ENCODE results near the gene ARHGAP23.
"Not testable (repeated sequence)": the region's sequence is repeated elsewhere in the genome, so short reads cannot be mapped to it uniquely, and the experiment has no call there.

The ARHGAP23 gene

GRCh38 chr17:38421171-38421841 lies 7.0 kb upstream of the ARHGAP23 start:
- DNase-seq, result no peak

GRCh38 chr17:38421871-38422827 lies 6.1 kb upstream of the ARHGAP23 start:
- no peak for DNase-seq

GRCh38 chr17:38424297-38424972 lies 3.8 kb upstream of the ARHGAP23 start:
- DNase-seq, result no peak

- DNase-seq, result no peak
Observed at GRCh38 chr17:38425031-38425430, 3.2 kb upstream of the ARHGAP23 start.

- DNase-seq, result no peak
Observed at GRCh38 chr17:38425744-38426143, 2.5 kb upstream of the ARHGAP23 start.

GRCh38 chr17:38426441-38426840 lies 1.8 kb upstream of the ARHGAP23 start:
- no peak for DNase-seq

- DNase-seq, result no peak
Observed at GRCh38 chr17:38427160-38427949, 909 bp upstream of the ARHGAP23 start.

GRCh38 chr17:38428643-38429371 lies 543 bp downstream of the ARHGAP23 start:
- DNase-seq, result no peak

GRCh38 chr17:38429476-38430100 lies 1.3 kb downstream of the ARHGAP23 start:
- DNase-seq, result no peak

GRCh38 chr17:38430316-38430715 lies 2.1 kb downstream of the ARHGAP23 start:
- DNase-seq, result no peak

GRCh38 chr17:38430822-38431221 lies 2.6 kb downstream of the ARHGAP23 start:
- DNase-seq, result no peak

- DNase-seq, result no peak
Observed at GRCh38 chr17:38431346-38432145, 3.3 kb downstream of the ARHGAP23 start.

GRCh38 chr17:38434178-38434665 lies 6.0 kb downstream of the ARHGAP23 start:
- no peak for DNase-seq

GRCh38 chr17:38435795-38436194 lies 7.5 kb downstream of the ARHGAP23 start:
- DNase-seq, result no peak

- no peak for DNase-seq
Observed at GRCh38 chr17:38436386-38436785, 8.1 kb downstream of the ARHGAP23 start.

GRCh38 chr17:38437313-38437712 lies 9.0 kb downstream of the ARHGAP23 start:
- not testable (repeated sequence) for DNase-seq

GRCh38 chr17:38439436-38439835 lies 11.2 kb downstream of the ARHGAP23 start:
- DNase-seq, result no peak

GRCh38 chr17:38440614-38441397 lies 12.5 kb downstream of the ARHGAP23 start:
- DNase-seq, result no peak

GRCh38 chr17:38441429-38442061 lies 13.3 kb downstream of the ARHGAP23 start:
- no peak for DNase-seq
